ENCODE results near the gene ESD.

- TF ChIP-seq POLR2AphosphoS5 (IDR thresholded peaks at IDR 0.05) (no peak), CTCF (IDR thresholded peaks at IDR 0.05) (no peak), EP300 (IDR thresholded peaks at IDR 0.05) (no peak), POLR2A (IDR thresholded peaks at IDR 0.05) (no peak)
Measured at GRCh38 chr13:46736541-46737310, 60.2 kb downstream of the ESD start.
